HEK293 (cell line): ENCODE results near the gene DNAH3.

Source experiments
- CTCF ChIA-PET: fragments of 350-600 bp; formaldehyde crosslinking; extraction: SDS; loops from one replicate; lab custom pipeline; 2021; ENCODE audit warnings: antibody characterized with exemption; lab: Yijun Ruan, JAX
- POLR2A ChIA-PET: fragments of 300-600 bp; formaldehyde crosslinking; extraction: SDS; loops from one replicate; lab custom pipeline; 2020; ENCODE audit warnings: antibody characterized with exemption, inconsistent platforms; lab: Yijun Ruan, JAX
- H3K27ac ChIP-seq: fragments of 200-500 bp; sonication (Bioruptor generic); 2 replicates; pipeline ENCODE4 v1.5.1; 2014; ENCODE audit warnings: low read depth, low read length, control low read depth, inconsistent platforms; ENCODE audit errors: extremely low read depth
- H3K36me3 ChIP-seq, 2 experiments: fragments of 200-500 bp in 1 of 2; sonication (Bioruptor generic) in 1 of 2; 1 replicate in 1 of 2; 2 replicates in 1 of 2; pipeline ENCODE4 v1.5.1; 2014 to 2017; ENCODE audit warnings: inconsistent platforms in 2 of 2, low read length in 2 of 2; ENCODE audit not compliant: control insufficient read depth in 2 of 2, insufficient read depth in 1 of 2
- H3K4me1 ChIP-seq: fragments of 200-500 bp; sonication (Bioruptor generic); 2 replicates; pipeline ENCODE4 v1.5.1; 2014; ENCODE audit warnings: mild to moderate bottlenecking, low read length, inconsistent platforms; ENCODE audit not compliant: control insufficient read depth, insufficient read depth
- H3K4me3 ChIP-seq: 2 replicates; pipeline ENCODE4 v1.5.1; 2011; ENCODE audit warnings: low read depth, mild to moderate bottlenecking, control low read depth, low read length, moderate library complexity
- H3K9me3 ChIP-seq: fragments of 200-500 bp; sonication (Bioruptor generic); 2 replicates; pipeline ENCODE4 v1.5.1; 2014; ENCODE audit warnings: low read depth, low read length, inconsistent platforms; ENCODE audit not compliant: control insufficient read depth, insufficient read depth
- FEZF1 ChIP-seq: fragments of 450-650 bp; formaldehyde crosslinking; IDR thresholded peaks from 2 replicates; pipeline ENCODE4 v1.5.1; 2016; ENCODE audit warnings: missing biosample characterization, missing genetic modification characterization
- GLI4 ChIP-seq: fragments of 450-650 bp; formaldehyde crosslinking; IDR thresholded peaks from 2 replicates; pipeline ENCODE4 v1.5.1; 2016; ENCODE audit warnings: missing biosample characterization, missing genetic modification characterization
- KLF16 ChIP-seq: fragments of 450-650 bp; formaldehyde crosslinking; IDR thresholded peaks from 2 replicates; pipeline ENCODE4 v1.5.1; 2017; ENCODE audit warnings: missing biosample characterization, missing genetic modification characterization
- KLF17 ChIP-seq: fragments of 450-650 bp; formaldehyde crosslinking; IDR thresholded peaks from 2 replicates; pipeline ENCODE4 v1.5.1; 2016; ENCODE audit warnings: missing biosample characterization, missing genetic modification characterization
- MEIS1 ChIP-seq: sonication (generic); formaldehyde crosslinking; IDR thresholded peaks from 2 replicates; pipeline ENCODE4 v1.8.1; 2022; ENCODE audit warnings: missing genetic modification reagents, mild to moderate bottlenecking, borderline replicate concordance
- ZFP41 ChIP-seq: fragments of 450-650 bp; formaldehyde crosslinking; IDR thresholded peaks from 2 replicates; pipeline ENCODE4 v1.5.1; 2016; ENCODE audit warnings: missing biosample characterization, missing genetic modification characterization, borderline replicate concordance
- ZIC2 ChIP-seq: fragments of 450-650 bp; formaldehyde crosslinking; IDR thresholded peaks from 2 replicates; pipeline ENCODE4 v1.5.1; 2016; ENCODE audit warnings: missing biosample characterization, missing genetic modification characterization
- ZNF18 ChIP-seq: fragments of 450-650 bp; formaldehyde crosslinking; IDR thresholded peaks from 2 replicates; pipeline ENCODE4 v1.5.1; 2016; ENCODE audit warnings: missing biosample characterization, missing genetic modification characterization
- ZNF2 ChIP-seq: fragments of 450-650 bp; formaldehyde crosslinking; IDR thresholded peaks from 2 replicates; pipeline ENCODE4 v1.5.1; 2016; ENCODE audit warnings: missing biosample characterization, missing genetic modification characterization
- ZNF362 ChIP-seq: fragments of 450-650 bp; formaldehyde crosslinking; IDR thresholded peaks from 2 replicates; pipeline ENCODE4 v1.5.1; 2016; ENCODE audit warnings: missing biosample characterization, missing genetic modification characterization
- ZNF391 ChIP-seq: fragments of 450-650 bp; formaldehyde crosslinking; IDR thresholded peaks from 2 replicates; pipeline ENCODE4 v1.5.1; 2016; ENCODE audit warnings: low read depth, missing biosample characterization, missing genetic modification characterization, borderline replicate concordance
- ZNF426 ChIP-seq: fragments of 450-650 bp; formaldehyde crosslinking; IDR thresholded peaks from 2 replicates; pipeline ENCODE4 v1.5.1; 2017; ENCODE audit warnings: missing biosample characterization, missing genetic modification characterization, mild to moderate bottlenecking, inconsistent platforms, moderate library complexity
- ZNF530 ChIP-seq: fragments of 450-650 bp; formaldehyde crosslinking; IDR thresholded peaks from 2 replicates; pipeline ENCODE4 v1.5.1; 2016; ENCODE audit warnings: low read depth, missing biosample characterization, missing genetic modification characterization
- ZNF596 ChIP-seq: fragments of 450-650 bp; IDR thresholded peaks from 2 replicates; pipeline ENCODE4 v1.5.0; 2018; ENCODE audit warnings: missing biosample characterization, mild to moderate bottlenecking, missing genetic modification characterization, moderate library complexity
- ZNF624 ChIP-seq: fragments of 450-650 bp; formaldehyde crosslinking; IDR thresholded peaks from 2 replicates; pipeline ENCODE4 v1.5.1; 2017; ENCODE audit warnings: missing biosample characterization, missing genetic modification characterization
- ZNF658 ChIP-seq: fragments of 450-650 bp; formaldehyde crosslinking; IDR thresholded peaks from 2 replicates; pipeline ENCODE4; 2016; ENCODE audit warnings: missing biosample characterization, missing genetic modification characterization
- ZNF791 ChIP-seq: fragments of 450-650 bp; formaldehyde crosslinking; IDR thresholded peaks from 2 replicates; pipeline ENCODE4 v1.5.1; 2016; ENCODE audit warnings: missing biosample characterization, missing genetic modification characterization
- ZNF830 ChIP-seq: fragments of 450-650 bp; IDR thresholded peaks from 2 replicates; pipeline ENCODE4 v1.5.0; 2018; ENCODE audit warnings: missing biosample characterization, missing genetic modification characterization, low read depth, mild to moderate bottlenecking, moderate library complexity
- ZSCAN18 ChIP-seq: fragments of 450-650 bp; formaldehyde crosslinking; IDR thresholded peaks from 2 replicates; pipeline ENCODE4 v1.5.1; 2016; ENCODE audit warnings: missing biosample characterization, missing genetic modification characterization

The DNAH3 gene

GRCh38 chr16:21185659-21186325, 35.1 kb upstream of the DNAH3 start (continued):
- TF ChIP-seq ZIC2 (tag by site-specific recombination): no peak
- no peak for TF ChIP-seq KLF17 (tag by site-specific recombination)

- no peak overlapping the region for H3K4me3 ChIP-seq
- no peaks in the 10 kb centered on the region for H3K4me1 ChIP-seq
- ChIA-PET CTCF (interaction anchor here (2.0 kb wide), 1 partner anchor 28 kb away, joined by 7 read pairs; no protein-coding TSS in a partner anchor), POLR2A (interaction anchor here (0.6 kb wide), 1 partner anchor 46 kb away, joined by 9 read pairs; no protein-coding TSS in a partner anchor)
- H3K36me3 ChIP-seq: peaks cover 0 to 16% of the 10 kb centered on the region in 2 experiments; a peak in 1 of 3 replicates
- TF ChIP-seq ZNF830 (tag by site-specific recombination): no peak
- no peak for TF ChIP-seq ZNF391 (tag by site-specific recombination)
- no peak for TF ChIP-seq ZNF791 (tag by site-specific recombination)
- TF ChIP-seq MEIS1 (CRISPR knock-in tag): no peak
- no peak for TF ChIP-seq ZNF362 (tag by site-specific recombination)
- TF ChIP-seq GLI4 (tag by site-specific recombination): no peak
- TF ChIP-seq ZNF624 (tag by site-specific recombination): no peak
- TF ChIP-seq ZSCAN18 (tag by site-specific recombination): no peak
- H3K9me3 ChIP-seq: no peaks in the 10 kb centered on the region
- H3K27ac ChIP-seq: no peak overlapping the region
These were observed 34.2 kb upstream of the DNAH3 start for GRCh38 chr16:21184834-21185233.

- peaks cover 0 to 25% of the 10 kb centered on the region in 2 experiments; a peak in 1 of 3 replicates for H3K36me3 ChIP-seq
- ChIA-PET POLR2A (no interaction called here), CTCF (no interaction called here)
- no peaks in the 10 kb centered on the region for H3K4me1 ChIP-seq
- TF ChIP-seq ZNF596 (tag by site-specific recombination): no peak
- TF ChIP-seq ZNF530 (tag by site-specific recombination): peak; percentile 99
- TF ChIP-seq, all 188 proteins: peak for 1
- H3K27ac ChIP-seq: no peak overlapping the region
- H3K4me3 ChIP-seq: no peak overlapping the region
- H3K9me3 ChIP-seq: no peaks in the 10 kb centered on the region
These were observed 33.3 kb upstream of the DNAH3 start for GRCh38 chr16:21183995-21184394.

- Histone ChIP-seq H3K36me3 (peaks cover 3 to 31% of the 10 kb centered on the region in 2 experiments; a peak in 2 of 3 replicates), H3K9me3 (no peaks in the 10 kb centered on the region), H3K4me3 (no peak overlapping the region), H3K4me1 (no peaks in the 10 kb centered on the region), H3K27ac (no peak overlapping the region)
- TF ChIP-seq FEZF1 (no peak), KLF16 (tag by site-specific recombination) (no peak), ZFP41 (tag by site-specific recombination) (no peak), ZNF426 (no peak), ZNF830 (tag by site-specific recombination) (no peak), ZNF2 (no peak), ZNF658 (tag by site-specific recombination) (no peak), ZNF18 (no peak)
- CTCF ChIA-PET: interaction anchor here (1.1 kb wide), 1 partner anchor 9 kb away, joined by 3 read pairs; no protein-coding TSS in a partner anchor
- POLR2A ChIA-PET: no interaction called here
These were observed 29.3 kb upstream of the DNAH3 start for GRCh38 chr16:21179983-21180365.
